Lung (tissue), 12 donors: ENCODE results near the gene C12orf42. TPM values are rescaled to one million over a fixed set of nuclear protein-coding genes. Genes with fewer than 3 reads are reported as not detected.

Experiments
- ATAC-seq: fragments of 200-7000 bp; cut with Tn5 transposase; one replicate; pipeline ENCODE4 v1.9.1; 2020; ENCODE audit warnings: moderate number of reproducible peaks; ENCODE audit not compliant: insufficient read depth, low FRiP score
- DNase-seq, 3 donors: peaks; one replicate each; pipeline ENCODE4 v3.0.0-alpha.2; 2013 to 2017
- H3K27ac ChIP-seq, 2 donors: one replicate each; pipeline ENCODE4 v1.5.1; 2013; ENCODE audit warnings: mild to moderate bottlenecking in 2 of 2, moderate library complexity in 2 of 2, control low read depth in 1 of 2, inconsistent platforms in 1 of 2, low read depth in 1 of 2, low read length in 1 of 2
- H3K27me3 ChIP-seq, 3 donors: one replicate each; pipeline ENCODE4 v1.5.1; 2013; ENCODE audit warnings: low read length in 2 of 3; ENCODE audit not compliant: control insufficient read depth in 3 of 3, insufficient read depth in 3 of 3
- H3K36me3 ChIP-seq, 4 donors: one replicate each; pipeline ENCODE4 v1.5.1; 2013; ENCODE audit warnings: low read length in 4 of 4, mild to moderate bottlenecking in 1 of 4, moderate library complexity in 1 of 4; ENCODE audit not compliant: control insufficient read depth in 4 of 4, insufficient read depth in 4 of 4
- H3K4me1 ChIP-seq, 5 donors: one replicate each; pipeline ENCODE4 v1.5.1; 2013; ENCODE audit warnings: low read length in 5 of 5, mild to moderate bottlenecking in 2 of 5, moderate library complexity in 1 of 5; ENCODE audit not compliant: control insufficient read depth in 5 of 5, insufficient read depth in 5 of 5
- H3K4me3 ChIP-seq: one replicate; pipeline ENCODE4 v1.5.1; 2013; ENCODE audit warnings: mild to moderate bottlenecking, control low read depth, moderate library complexity
- H3K9ac ChIP-seq, 2 donors: one replicate each; pipeline ENCODE4 v1.5.1; 2013; ENCODE audit warnings: low read length in 2 of 2, control low read depth in 1 of 2; ENCODE audit not compliant: insufficient read depth in 1 of 2
- H3K9me3 ChIP-seq, 4 donors: one replicate each; pipeline ENCODE4 v1.5.1; 2013; ENCODE audit warnings: low read length in 3 of 4, mild to moderate bottlenecking in 1 of 4, moderate library complexity in 1 of 4; ENCODE audit not compliant: control insufficient read depth in 4 of 4, insufficient read depth in 3 of 4
- WGBS, 2 donors: extraction: QIAGEN DNeasy Blood & Tissue Kit; methylation state at CpG; one replicate each; pipeline ENCODE4 v1.1.7; 2013; 5-methylcytosine and 5-hydroxymethylcytosine counted together
- polyA plus RNA-seq, 2 donors: library from polyadenylated mRNA; stranded (reverse); fragments of 200-250 nt; gene quantifications; one replicate each; pipeline ENCODE4 v1.2.1, GENCODE V29; 2013
- total RNA-seq, 2 donors: library from RNA; depleted of rRNA in 1 of 2; stranded (reverse); fragments of >200 nt in 1 of 2; gene quantifications; one replicate each; pipeline ENCODE4 v1.2.1, GENCODE V29; 2014 to 2021
- TF ChIP-seq, protein P1 (sequence below): IDR thresholded peaks from 2 replicates; pipeline ENCODE4 v1.5.1; 2012; ENCODE audit warnings: mild to moderate bottlenecking; ENCODE audit errors: control extremely low read depth, extremely low read depth
- donor health status: control.
- donor health status: control.
- donor health status: Bipolar disorder and iron deficiency.
- donor health status: healthy.
- donor health status: DM: yes; HTN: yes; CAD: no.

The C12orf42 gene
- total and polyA plus RNA-seq, 4 donors: 0.03 TPM; not detected in 3

DNA sequence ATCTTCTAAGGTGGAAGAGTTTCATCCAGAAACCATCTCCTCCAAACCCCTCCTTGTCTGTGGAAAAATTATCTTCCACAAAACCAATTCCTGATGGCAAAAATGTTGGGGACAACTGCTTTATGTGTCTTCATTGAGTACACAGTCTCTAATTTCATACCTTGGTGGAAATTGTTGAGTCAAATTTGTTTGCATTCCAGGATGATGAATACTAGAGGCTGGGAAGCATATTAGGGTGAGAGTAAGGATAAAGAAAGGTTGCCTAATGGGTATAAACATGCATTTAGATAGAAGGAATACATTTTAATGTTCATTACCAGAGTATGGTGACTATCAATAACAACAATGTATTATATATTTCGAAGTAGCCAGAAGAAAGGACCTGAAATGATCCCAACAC, 98.2 kb downstream of the C12orf42 start:
- TF ChIP-seq, protein P1, sequence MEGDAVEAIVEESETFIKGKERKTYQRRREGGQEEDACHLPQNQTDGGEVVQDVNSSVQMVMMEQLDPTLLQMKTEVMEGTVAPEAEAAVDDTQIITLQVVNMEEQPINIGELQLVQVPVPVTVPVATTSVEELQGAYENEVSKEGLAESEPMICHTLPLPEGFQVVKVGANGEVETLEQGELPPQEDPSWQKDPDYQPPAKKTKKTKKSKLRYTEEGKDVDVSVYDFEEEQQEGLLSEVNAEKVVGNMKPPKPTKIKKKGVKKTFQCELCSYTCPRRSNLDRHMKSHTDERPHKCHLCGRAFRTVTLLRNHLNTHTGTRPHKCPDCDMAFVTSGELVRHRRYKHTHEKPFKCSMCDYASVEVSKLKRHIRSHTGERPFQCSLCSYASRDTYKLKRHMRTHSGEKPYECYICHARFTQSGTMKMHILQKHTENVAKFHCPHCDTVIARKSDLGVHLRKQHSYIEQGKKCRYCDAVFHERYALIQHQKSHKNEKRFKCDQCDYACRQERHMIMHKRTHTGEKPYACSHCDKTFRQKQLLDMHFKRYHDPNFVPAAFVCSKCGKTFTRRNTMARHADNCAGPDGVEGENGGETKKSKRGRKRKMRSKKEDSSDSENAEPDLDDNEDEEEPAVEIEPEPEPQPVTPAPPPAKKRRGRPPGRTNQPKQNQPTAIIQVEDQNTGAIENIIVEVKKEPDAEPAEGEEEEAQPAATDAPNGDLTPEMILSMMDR: no peak
- H3K9ac ChIP-seq: no peak overlapping the region
- no peak for DNase-seq

DNA sequence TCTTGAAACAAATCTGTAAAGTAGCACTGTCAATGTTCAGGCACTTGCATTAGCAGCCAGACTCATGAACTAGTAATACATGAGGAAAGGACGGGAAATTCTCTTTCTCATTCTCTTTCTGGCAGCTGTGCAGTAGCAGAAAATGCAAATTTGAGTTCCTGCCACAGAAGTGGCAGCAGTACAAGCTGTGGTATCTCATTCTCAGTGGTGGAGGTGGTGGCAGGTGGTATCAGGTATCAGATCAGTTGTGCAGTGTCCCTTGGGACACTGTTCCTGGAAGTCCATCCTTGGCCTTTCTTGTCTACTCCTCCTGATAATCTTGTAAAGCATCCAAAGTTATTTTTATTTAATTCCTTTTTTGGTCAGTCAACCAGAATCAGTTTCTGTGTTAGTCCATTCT, 103.0 kb downstream of the C12orf42 start:
- TF ChIP-seq, protein P1: no peak
- Histone ChIP-seq H3K27ac (no peak overlapping the region), H3K4me1 (no peaks in the 10 kb centered on the region), H3K9me3 (peaks cover 0 to 2% (median 0%) of the 10 kb centered on the region in 4 donors), H3K4me3 (no peak overlapping the region), H3K9ac (no peak overlapping the region), H3K36me3 (no peaks in the 10 kb centered on the region), H3K27me3 (no peaks in the 10 kb centered on the region)
- WGBS, 2 donors: 78 to 79% methylated on average over 1 of the region's 1 CpG
- ATAC-seq: no peak
- no peak for DNase-seq

More for the DNA sequence above, 98.2 kb downstream of the C12orf42 start:
- Histone ChIP-seq H3K4me3 (no peak overlapping the region), H3K27me3 (no peaks in the 10 kb centered on the region), H3K36me3 (no peaks in the 10 kb centered on the region), H3K9me3 (peaks cover 0 to 2% (median 0%) of the 10 kb centered on the region in 4 donors), H3K4me1 (no peaks in the 10 kb centered on the region), H3K27ac (no peak overlapping the region)
- WGBS, 2 donors: 31 to 47% methylated on average over 1 of the region's 1 CpG
- ATAC-seq: no peak

DNA sequence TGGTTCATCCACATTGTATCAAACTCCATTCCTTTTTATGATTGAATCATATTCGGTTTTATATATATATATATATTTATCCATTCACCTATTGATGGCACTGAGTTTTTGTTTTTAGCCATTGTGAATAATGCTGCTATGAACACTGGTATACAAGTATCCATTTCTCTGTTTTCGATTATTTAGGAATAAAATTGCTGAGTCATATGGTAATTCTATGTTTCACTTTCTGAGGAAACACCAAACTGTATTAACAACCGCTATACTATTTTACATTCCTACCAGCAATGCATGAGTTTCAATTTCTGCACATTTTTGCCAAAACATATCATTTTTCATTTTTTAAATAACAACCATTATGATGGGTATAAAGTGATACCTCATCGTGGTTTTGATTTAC, 104.7 kb downstream of the C12orf42 start:
- WGBS, 2 donors: 87% methylated on average over 4 of the region's 4 CpGs
- no peak for ATAC-seq
- H3K4me3 ChIP-seq: no peak overlapping the region
- no peaks in the 10 kb centered on the region for H3K4me1 ChIP-seq
- no peak for DNase-seq
- H3K36me3 ChIP-seq: no peaks in the 10 kb centered on the region
- no peaks in the 10 kb centered on the region for H3K27me3 ChIP-seq
- no peak overlapping the region for H3K9ac ChIP-seq
- H3K27ac ChIP-seq: no peak overlapping the region
- peaks cover 0 to 2% (median 0%) of the 10 kb centered on the region in 4 donors for H3K9me3 ChIP-seq
- TF ChIP-seq, protein P1: no peak

DNA sequence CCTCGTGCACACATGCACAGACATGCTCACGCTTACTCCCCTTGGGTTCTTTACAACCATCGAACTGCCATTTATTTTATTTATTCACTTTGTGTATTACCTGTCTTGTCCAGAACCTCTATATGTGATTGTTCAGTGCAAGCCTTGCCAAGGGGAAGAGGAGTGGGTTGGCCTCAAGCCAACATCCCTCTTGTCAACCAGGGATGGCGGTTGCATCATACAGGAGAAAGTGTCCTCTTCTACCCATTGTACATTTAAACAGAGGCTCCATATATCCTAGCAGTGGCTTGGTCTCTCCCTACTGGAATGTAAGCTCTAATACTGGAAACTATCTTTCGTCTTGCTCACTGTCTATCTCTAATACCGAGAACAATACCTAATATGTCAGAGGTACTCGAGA, 108.4 kb downstream of the C12orf42 start:
- Histone ChIP-seq H3K27ac (no peak overlapping the region), H3K9me3 (no peaks in the 10 kb centered on the region), H3K9ac (no peak overlapping the region), H3K27me3 (no peaks in the 10 kb centered on the region), H3K4me1 (no peaks in the 10 kb centered on the region), H3K4me3 (no peak overlapping the region), H3K36me3 (no peaks in the 10 kb centered on the region)
- DNase-seq: no peak
- WGBS, 2 donors: 87 to 91% methylated on average over 7 of the region's 7 CpGs
- TF ChIP-seq, protein P1: no peak
- no peak for ATAC-seq
